GM19240 (cell line): ENCODE data around the gene SOWAHB.
"Not testable (repeated sequence)": the region's sequence is repeated elsewhere in the genome, so short reads cannot be mapped to it uniquely, and the experiment has no call there.

ENCODE experiments used
- DNase-seq: peaks from one replicate; pipeline ENCODE4 v3.0.0; 2011; ENCODE audit warnings: low spot score; ENCODE audit not compliant: insufficient read length

SOWAHB gene

GRCh38 chr4:76896048-76896447 is 1.9 kb downstream of the SOWAHB start:
- DNase-seq = no peak

- DNase-seq = no peak
Measured at GRCh38 chr4:76895619-76896018, 2.3 kb downstream of the SOWAHB start.

GRCh38 chr4:76894537-76895255 is 3.2 kb downstream of the SOWAHB start:
- DNase-seq = no peak

- DNase-seq = no peak
Measured at GRCh38 chr4:76892601-76893000, 5.3 kb downstream of the SOWAHB start.

GRCh38 chr4:76892001-76892400 is 5.9 kb downstream of the SOWAHB start:
- no peak for DNase-seq

GRCh38 chr4:76886848-76887441 is 11.0 kb downstream of the SOWAHB start:
- no peak for DNase-seq

- no peak for DNase-seq
Measured at GRCh38 chr4:76886214-76886613, 11.7 kb downstream of the SOWAHB start.

GRCh38 chr4:76883147-76883546 is 14.8 kb downstream of the SOWAHB start:
- DNase-seq = no peak

GRCh38 chr4:76882630-76883029 is 15.3 kb downstream of the SOWAHB start:
- DNase-seq = no peak

GRCh38 chr4:76881375-76881774 is 16.6 kb downstream of the SOWAHB start:
- DNase-seq = no peak

GRCh38 chr4:76879731-76880364 is 18.1 kb downstream of the SOWAHB start:
- no peak for DNase-seq

GRCh38 chr4:76878641-76879165 is 19.2 kb downstream of the SOWAHB start:
- not testable (repeated sequence) for DNase-seq

- no peak for DNase-seq
Measured at GRCh38 chr4:76874176-76874575, 23.8 kb downstream of the SOWAHB start.

- DNase-seq = no peak
Measured at GRCh38 chr4:76873495-76873894, 24.4 kb downstream of the SOWAHB start.

GRCh38 chr4:76872556-76872955 is 25.4 kb downstream of the SOWAHB start:
- no peak for DNase-seq

- DNase-seq = not testable (repeated sequence)
Measured at GRCh38 chr4:76868780-76869179, 29.2 kb downstream of the SOWAHB start.

- DNase-seq = no peak
Measured at GRCh38 chr4:76867880-76868655, 29.9 kb downstream of the SOWAHB start.

- DNase-seq = no peak
Measured at GRCh38 chr4:76867377-76867776, 30.6 kb downstream of the SOWAHB start.

GRCh38 chr4:76866641-76867040 is 31.3 kb downstream of the SOWAHB start:
- no peak for DNase-seq

GRCh38 chr4:76858319-76858718 is 39.6 kb downstream of the SOWAHB start:
- no peak for DNase-seq

- no peak for DNase-seq
Measured at GRCh38 chr4:76857074-76857409, 40.9 kb downstream of the SOWAHB start.
